Body of pancreas (tissue), 4 donors: ENCODE measurements around the gene POLE3.

Source experiments
- POLR2A ChIP-seq, 3 donors: fragments of 450-650 bp; IDR thresholded peaks; one replicate each; pipeline ENCODE4 v1.6.1; 2016; ENCODE audit warnings: antibody characterized with exemption in 3 of 3, mild to moderate bottlenecking in 2 of 3
- TF ChIP-seq, protein P1 (sequence below), 7 experiments: fragments of 450-650 bp in 4 of 7; fragments of 200-600 bp in 3 of 7; sonication (generic) in 3 of 7; IDR thresholded peaks; one replicate each; pipeline ENCODE4 v1.5.1; 2016 to 2019; ENCODE audit warnings: antibody characterized with exemption in 7 of 7

DNA sequence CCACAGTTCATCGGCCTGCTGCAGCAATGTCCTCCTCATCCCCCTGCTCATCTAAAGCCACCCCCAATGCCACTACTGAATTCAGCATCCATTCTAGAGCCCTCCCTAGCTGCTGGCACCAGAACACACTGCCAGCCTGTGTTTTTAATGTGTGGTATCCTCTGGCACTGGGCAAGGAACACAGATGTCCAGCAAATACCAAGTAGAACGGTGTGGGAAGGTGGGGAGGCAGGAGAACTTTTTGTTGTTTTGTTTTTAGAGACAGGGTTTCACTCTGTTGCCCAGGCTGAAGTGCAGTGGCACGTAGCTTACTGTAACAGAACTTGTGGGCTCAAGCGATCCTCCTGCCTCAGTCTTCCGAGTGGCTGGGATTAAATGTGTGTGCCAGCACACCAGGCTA is 38.4 kb downstream of the POLE3 start:
- TF ChIP-seq, protein P1, sequence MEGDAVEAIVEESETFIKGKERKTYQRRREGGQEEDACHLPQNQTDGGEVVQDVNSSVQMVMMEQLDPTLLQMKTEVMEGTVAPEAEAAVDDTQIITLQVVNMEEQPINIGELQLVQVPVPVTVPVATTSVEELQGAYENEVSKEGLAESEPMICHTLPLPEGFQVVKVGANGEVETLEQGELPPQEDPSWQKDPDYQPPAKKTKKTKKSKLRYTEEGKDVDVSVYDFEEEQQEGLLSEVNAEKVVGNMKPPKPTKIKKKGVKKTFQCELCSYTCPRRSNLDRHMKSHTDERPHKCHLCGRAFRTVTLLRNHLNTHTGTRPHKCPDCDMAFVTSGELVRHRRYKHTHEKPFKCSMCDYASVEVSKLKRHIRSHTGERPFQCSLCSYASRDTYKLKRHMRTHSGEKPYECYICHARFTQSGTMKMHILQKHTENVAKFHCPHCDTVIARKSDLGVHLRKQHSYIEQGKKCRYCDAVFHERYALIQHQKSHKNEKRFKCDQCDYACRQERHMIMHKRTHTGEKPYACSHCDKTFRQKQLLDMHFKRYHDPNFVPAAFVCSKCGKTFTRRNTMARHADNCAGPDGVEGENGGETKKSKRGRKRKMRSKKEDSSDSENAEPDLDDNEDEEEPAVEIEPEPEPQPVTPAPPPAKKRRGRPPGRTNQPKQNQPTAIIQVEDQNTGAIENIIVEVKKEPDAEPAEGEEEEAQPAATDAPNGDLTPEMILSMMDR (IDR thresholded peaks at IDR 0.05) = no peak
- no peak for TF ChIP-seq POLR2A (IDR thresholded peaks at IDR 0.05)
